WTC11 (cell line): ENCODE measurements around the gene TMEM131L. TPM values are rescaled to one million over a fixed set of nuclear protein-coding genes. Genes with fewer than 3 reads are reported as not detected.

Source experiments
- ATAC-seq: fragments of 200-7000 bp; cut with Tn5 transposase; 2 replicates; pipeline ENCODE4 v1.10.0; 2021; ENCODE audit warnings: mild to moderate bottlenecking, moderate library complexity
- CTCF ChIA-PET: fragments of 300-600 bp; sonication (Branson Sonifier 250); formaldehyde crosslinking; loops from one replicate; lab custom pipeline; 2021; ENCODE audit warnings: antibody characterized with exemption; lab: Charles Lee
- POLR2A ChIA-PET: fragments of 350-600 bp; sonication (Branson Sonifier 250); formaldehyde crosslinking; loops from one replicate; lab custom pipeline; 2021; ENCODE audit warnings: antibody characterized with exemption; lab: Charles Lee
- DNase-seq: peaks from one replicate; pipeline ENCODE4 v3.0.0; 2021; ENCODE audit warnings: low spot score
- H3K27ac Mint-ChIP-seq: 2 replicates; pipeline ENCODE4 v1.8.0; 2021; ENCODE audit warnings: mixed read lengths
- H3K27me3 Mint-ChIP-seq: 2 replicates; pipeline ENCODE4 v1.8.0; 2021; ENCODE audit warnings: low read depth, mild to moderate bottlenecking, moderate library complexity, mixed read lengths
- H3K36me3 Mint-ChIP-seq: 2 replicates; pipeline ENCODE4 v1.8.0; 2021; ENCODE audit warnings: mixed read lengths
- H3K4me1 Mint-ChIP-seq: 2 replicates; pipeline ENCODE4 v1.8.0; 2022; ENCODE audit warnings: mixed read lengths
- H3K4me3 Mint-ChIP-seq: 2 replicates; pipeline ENCODE4 v1.8.0; 2021; ENCODE audit warnings: mild to moderate bottlenecking, moderate library complexity, mixed read lengths
- H3K9me3 Mint-ChIP-seq: 2 replicates; pipeline ENCODE4 v1.8.0; 2021; ENCODE audit warnings: mixed read lengths
- ARID4B ChIP-seq: sonication (generic); formaldehyde crosslinking; IDR thresholded peaks from 2 replicates; pipeline ENCODE4 v1.8.0; 2023; ENCODE audit warnings: missing genetic modification reagents, mild to moderate bottlenecking, borderline replicate concordance
- ATF1 ChIP-seq: sonication (generic); formaldehyde crosslinking; IDR thresholded peaks from 2 replicates; pipeline ENCODE4 v1.8.1; 2023; ENCODE audit warnings: mild to moderate bottlenecking, moderate library complexity, missing genetic modification reagents
- ATF3 ChIP-seq: sonication (generic); formaldehyde crosslinking; conservative IDR thresholded peaks from 2 replicates; pipeline ENCODE4 v1.8.1; 2022; ENCODE audit warnings: mild to moderate bottlenecking, missing genetic modification reagents
- ATF6 ChIP-seq: sonication (generic); formaldehyde crosslinking; IDR thresholded peaks from 2 replicates; pipeline ENCODE4 v1.8.1; 2023; ENCODE audit warnings: mild to moderate bottlenecking, missing genetic modification reagents
- CREM ChIP-seq: sonication (generic); formaldehyde crosslinking; IDR thresholded peaks from 2 replicates; pipeline ENCODE4 v1.8.1; 2022; ENCODE audit warnings: mild to moderate bottlenecking, missing genetic modification reagents, moderate library complexity
- ESRRA ChIP-seq: sonication (generic); formaldehyde crosslinking; IDR thresholded peaks from 2 replicates; pipeline ENCODE4 v1.8.1; 2022; ENCODE audit warnings: mild to moderate bottlenecking, missing genetic modification reagents, borderline replicate concordance
- FOXJ3 ChIP-seq: sonication (generic); formaldehyde crosslinking; IDR thresholded peaks from 2 replicates; pipeline ENCODE4 v1.9.0; 2021; ENCODE audit warnings: missing genetic modification reagents, mild to moderate bottlenecking, borderline replicate concordance
- HMGXB4 ChIP-seq: sonication (generic); formaldehyde crosslinking; IDR thresholded peaks from 2 replicates; pipeline ENCODE4 v1.8.1; 2023; ENCODE audit warnings: mild to moderate bottlenecking, moderate library complexity, missing genetic modification reagents
- JAZF1 ChIP-seq: fragments of 250-450 bp; sonication (Bioruptor Pico); IDR thresholded peaks from 2 replicates; pipeline ENCODE4 v1.9.0; 2021; ENCODE audit warnings: moderate library complexity, mild to moderate bottlenecking, inconsistent platforms
- MAX ChIP-seq: sonication (generic); formaldehyde crosslinking; IDR thresholded peaks from 2 replicates; pipeline ENCODE4 v1.8.0; 2022; ENCODE audit warnings: mild to moderate bottlenecking, missing genetic modification reagents
- MXD4 ChIP-seq: fragments of 250-450 bp; sonication (Bioruptor Pico); IDR thresholded peaks from 2 replicates; pipeline ENCODE4 v1.8.0; 2021; ENCODE audit warnings: mild to moderate bottlenecking, moderate library complexity, borderline replicate concordance
- MYBL2 ChIP-seq: sonication (generic); formaldehyde crosslinking; IDR thresholded peaks from 2 replicates; pipeline ENCODE4 v1.8.1; 2023; ENCODE audit warnings: mild to moderate bottlenecking, moderate library complexity, missing genetic modification reagents
- NFE2L1 ChIP-seq: sonication (generic); formaldehyde crosslinking; IDR thresholded peaks from 2 replicates; pipeline ENCODE4 v1.8.1; 2023; ENCODE audit warnings: missing genetic modification reagents
- NR1H2 ChIP-seq: sonication (generic); formaldehyde crosslinking; IDR thresholded peaks from 2 replicates; pipeline ENCODE4 v1.9.0; 2021; ENCODE audit warnings: mild to moderate bottlenecking, moderate library complexity, missing genetic modification reagents
- NR2C2 ChIP-seq: sonication (generic); formaldehyde crosslinking; IDR thresholded peaks from 2 replicates; pipeline ENCODE4 v1.8.0; 2022; ENCODE audit warnings: mild to moderate bottlenecking, missing genetic modification reagents
- OVOL2 ChIP-seq: fragments of 250-450 bp; sonication (Bioruptor Pico); IDR thresholded peaks from 2 replicates; pipeline ENCODE4 v1.9.0; 2021; ENCODE audit warnings: mild to moderate bottlenecking, borderline replicate concordance
- SMAD4 ChIP-seq: sonication (generic); formaldehyde crosslinking; IDR thresholded peaks from 2 replicates; pipeline ENCODE4 v1.8.0; 2022; ENCODE audit warnings: mild to moderate bottlenecking, missing genetic modification reagents
- ZNF232 ChIP-seq: sonication (generic); formaldehyde crosslinking; IDR thresholded peaks from 2 replicates; pipeline ENCODE4 v1.8.0; 2022; ENCODE audit warnings: mild to moderate bottlenecking, missing genetic modification reagents
- ZNF416 ChIP-seq: fragments of 250-450 bp; sonication (Bioruptor Pico); IDR thresholded peaks from 2 replicates; pipeline ENCODE4 v1.9.0; 2021; ENCODE audit warnings: mild to moderate bottlenecking, inconsistent platforms
- total RNA-seq: library from RNA; stranded (reverse); gene quantifications from 3 replicates; pipeline ENCODE4 v1.2.3, GENCODE V29; 2021
- TF ChIP-seq, protein P1 (sequence below): sonication (generic); formaldehyde crosslinking; IDR thresholded peaks from 2 replicates; pipeline ENCODE4 v1.8.0; 2022; ENCODE audit warnings: mild to moderate bottlenecking, missing genetic modification reagents
- TF ChIP-seq, protein P2 (sequence below): sonication (generic); formaldehyde crosslinking; IDR thresholded peaks from 2 replicates; pipeline ENCODE4 v1.8.1; 2022; ENCODE audit warnings: low read depth, mild to moderate bottlenecking, moderate library complexity, missing genetic modification reagents, borderline replicate concordance
- TF ChIP-seq, protein P3 (sequence below): sonication (generic); formaldehyde crosslinking; IDR thresholded peaks from 2 replicates; pipeline ENCODE4 v1.8.1; 2023; ENCODE audit warnings: mild to moderate bottlenecking, missing genetic modification reagents

Gene TMEM131L
- total RNA-seq, 1 experiment from 2014 or later, result 26.7 TPM

GRCh38 chr4:153517159-153517558, 51.0 kb downstream of the TMEM131L start:
- Mint-ChIP-seq H3K4me1 (peaks cover 52% of the 10 kb centered on the region), H3K9me3 (no peaks in the 10 kb centered on the region), H3K27ac (peak overlapping the region; percentile 24; the same call in 1 of the 2 replicates), H3K27me3 (no peaks in the 10 kb centered on the region), H3K4me3 (no peak overlapping the region), H3K36me3 (no peaks in the 10 kb centered on the region)
- TF ChIP-seq NR2C2 (CRISPR knock-in tag) (no peak), CREM (CRISPR knock-in tag) (no peak), ATF6 (no peak), MAX (CRISPR knock-in tag) (no peak), ATF3 (CRISPR knock-in tag) (no peak), MXD4 (CRISPR knock-in tag) (no peak), ZNF416 (CRISPR knock-in tag) (no peak), JAZF1 (CRISPR knock-in tag) (no peak), NR1H2 (CRISPR knock-in tag) (no peak), SMAD4 (CRISPR knock-in tag) (no peak)
- TF ChIP-seq, protein P1, sequence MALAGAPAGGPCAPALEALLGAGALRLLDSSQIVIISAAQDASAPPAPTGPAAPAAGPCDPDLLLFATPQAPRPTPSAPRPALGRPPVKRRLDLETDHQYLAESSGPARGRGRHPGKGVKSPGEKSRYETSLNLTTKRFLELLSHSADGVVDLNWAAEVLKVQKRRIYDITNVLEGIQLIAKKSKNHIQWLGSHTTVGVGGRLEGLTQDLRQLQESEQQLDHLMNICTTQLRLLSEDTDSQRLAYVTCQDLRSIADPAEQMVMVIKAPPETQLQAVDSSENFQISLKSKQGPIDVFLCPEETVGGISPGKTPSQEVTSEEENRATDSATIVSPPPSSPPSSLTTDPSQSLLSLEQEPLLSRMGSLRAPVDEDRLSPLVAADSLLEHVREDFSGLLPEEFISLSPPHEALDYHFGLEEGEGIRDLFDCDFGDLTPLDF (CRISPR knock-in tag), result no peak
- TF ChIP-seq, protein P2, sequence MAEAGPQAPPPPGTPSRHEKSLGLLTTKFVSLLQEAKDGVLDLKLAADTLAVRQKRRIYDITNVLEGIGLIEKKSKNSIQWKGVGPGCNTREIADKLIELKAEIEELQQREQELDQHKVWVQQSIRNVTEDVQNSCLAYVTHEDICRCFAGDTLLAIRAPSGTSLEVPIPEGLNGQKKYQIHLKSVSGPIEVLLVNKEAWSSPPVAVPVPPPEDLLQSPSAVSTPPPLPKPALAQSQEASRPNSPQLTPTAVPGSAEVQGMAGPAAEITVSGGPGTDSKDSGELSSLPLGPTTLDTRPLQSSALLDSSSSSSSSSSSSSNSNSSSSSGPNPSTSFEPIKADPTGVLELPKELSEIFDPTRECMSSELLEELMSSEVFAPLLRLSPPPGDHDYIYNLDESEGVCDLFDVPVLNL (CRISPR knock-in tag), result no peak
- TF ChIP-seq, protein P3, sequence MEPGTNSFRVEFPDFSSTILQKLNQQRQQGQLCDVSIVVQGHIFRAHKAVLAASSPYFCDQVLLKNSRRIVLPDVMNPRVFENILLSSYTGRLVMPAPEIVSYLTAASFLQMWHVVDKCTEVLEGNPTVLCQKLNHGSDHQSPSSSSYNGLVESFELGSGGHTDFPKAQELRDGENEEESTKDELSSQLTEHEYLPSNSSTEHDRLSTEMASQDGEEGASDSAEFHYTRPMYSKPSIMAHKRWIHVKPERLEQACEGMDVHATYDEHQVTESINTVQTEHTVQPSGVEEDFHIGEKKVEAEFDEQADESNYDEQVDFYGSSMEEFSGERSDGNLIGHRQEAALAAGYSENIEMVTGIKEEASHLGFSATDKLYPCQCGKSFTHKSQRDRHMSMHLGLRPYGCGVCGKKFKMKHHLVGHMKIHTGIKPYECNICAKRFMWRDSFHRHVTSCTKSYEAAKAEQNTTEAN (CRISPR knock-in tag), result no peak
- no peak for DNase-seq
- no peak for ATAC-seq
- ChIA-PET POLR2A (no interaction called here), CTCF (no interaction called here)

DNA sequence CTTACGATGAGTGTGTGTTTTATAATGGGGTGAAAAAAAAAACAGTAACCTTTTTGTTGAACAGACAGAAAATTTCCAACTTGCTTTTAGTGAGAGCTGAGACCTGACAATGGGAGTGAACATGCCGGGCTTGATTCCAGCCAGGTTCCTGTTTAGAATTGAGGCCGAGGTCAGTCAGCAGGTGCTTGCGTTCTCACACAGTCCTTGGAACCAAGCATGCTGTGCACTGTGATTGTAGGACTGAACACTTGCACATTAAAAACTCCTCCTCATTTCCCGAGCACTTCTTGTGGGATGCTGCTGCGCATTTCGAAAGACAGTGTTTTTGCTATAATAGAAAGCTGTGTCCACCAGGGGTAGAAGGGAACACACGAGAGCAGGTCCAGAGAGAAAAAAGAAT, 51.8 kb downstream of the TMEM131L start:
- ChIA-PET CTCF (no interaction called here), POLR2A (no interaction called here)
- Mint-ChIP-seq H3K4me3 (no peak overlapping the region), H3K9me3 (no peaks in the 10 kb centered on the region), H3K36me3 (no peaks in the 10 kb centered on the region), H3K27ac (no peak overlapping the region; the same call in 1 of the 2 replicates), H3K27me3 (no peaks in the 10 kb centered on the region), H3K4me1 (peaks cover 52% of the 10 kb centered on the region)
- DNase-seq, result no peak
- no peak for ATAC-seq
- no peak for TF ChIP-seq NFE2L1 (CRISPR knock-in tag)
- no peak for TF ChIP-seq OVOL2 (CRISPR knock-in tag)
- TF ChIP-seq MYBL2 (CRISPR knock-in tag), result no peak
- TF ChIP-seq ARID4B (CRISPR knock-in tag), result no peak
- TF ChIP-seq ZNF232, result no peak
- no peak for TF ChIP-seq ESRRA
- no peak for TF ChIP-seq FOXJ3 (CRISPR knock-in tag)
- TF ChIP-seq ATF1 (CRISPR knock-in tag), result no peak
- no peak for TF ChIP-seq HMGXB4 (CRISPR knock-in tag)
